ENCODE results near the gene EFHD1. TPM values are rescaled to one million over a fixed set of nuclear protein-coding genes. Genes with fewer than 3 reads are reported as not detected.

Gene EFHD1
- total and polyA plus RNA-seq, 2 experiments from 2014 or later: 3.4 to 6.4 TPM

DNA sequence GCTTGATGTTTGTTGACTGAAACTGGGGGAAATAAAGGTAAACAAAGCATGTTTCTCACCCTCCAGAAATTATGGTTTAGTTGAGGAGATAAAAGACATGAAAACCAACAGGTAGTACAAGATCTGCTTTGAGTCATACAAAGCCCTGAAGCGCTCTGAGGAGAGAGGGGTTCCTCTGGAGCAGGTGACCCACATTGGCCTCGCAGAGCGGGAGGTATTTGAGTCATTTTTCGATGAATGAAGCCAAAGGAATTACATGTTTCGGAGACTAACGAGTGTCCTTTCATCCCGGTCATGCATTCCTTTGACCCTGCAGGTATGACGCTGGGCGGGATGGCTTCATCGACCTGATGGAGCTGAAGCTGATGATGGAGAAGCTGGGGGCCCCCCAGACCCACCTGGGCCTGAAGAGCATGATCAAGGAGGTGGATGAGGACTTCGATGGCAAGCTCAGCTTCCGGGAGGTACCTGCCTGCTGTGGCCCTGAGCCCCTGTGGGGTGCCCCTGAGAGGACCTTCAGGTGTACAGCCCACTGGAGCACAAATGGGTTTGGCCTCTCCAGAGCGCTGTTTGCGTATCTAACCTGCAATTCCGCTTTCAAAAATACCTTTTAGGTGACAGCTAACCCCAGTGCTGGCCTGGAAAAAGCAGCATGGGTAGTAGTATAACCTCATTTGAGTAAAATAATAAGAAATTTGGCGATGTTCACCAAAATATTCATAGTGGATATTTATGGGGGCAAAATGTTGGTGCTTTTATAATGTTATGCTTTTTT lies 29.3 kb downstream of the EFHD1 start:
- Histone ChIP-seq H3K4me2 (no peak overlapping the region), H3K4me3 (no peak overlapping the region), H3K9me2 (ENCODE audit: insufficient read depth) (no peaks in the 10 kb centered on the region), H3K4me1 (ENCODE audit: insufficient read depth) (no peaks in the 10 kb centered on the region), H3K27ac (ENCODE audit: low read depth) (no peak overlapping the region), H2AFZ (no peak overlapping the region), H3F3A (replicated peaks; ENCODE audit: low read depth) (no peaks in the 10 kb centered on the region), H3K27me3 (ENCODE audit: insufficient read depth) (no peaks in the 10 kb centered on the region), H3K79me2 (replicated peaks; ENCODE audit: insufficient read depth) (no peaks in the 10 kb centered on the region), H3K36me3 (ENCODE audit: insufficient read depth) (no peaks in the 10 kb centered on the region), H4K20me1 (replicated peaks; ENCODE audit: insufficient read depth) (no peaks in the 10 kb centered on the region)
- ATAC-seq (no peak), DNase-seq (ENCODE audit: low spot score) (no peak)
- TF ChIP-seq EZH2phosphoT487 (IDR thresholded peaks at IDR 0.05; ENCODE audit: unreplicated experiment): no peak
- H3K36me3 Mint-ChIP-seq (ENCODE audit: low read depth): no peaks in the 10 kb centered on the region
- no peaks in the 10 kb centered on the region; the same call in 2 of the 3 replicates for H3K9me3 Mint-ChIP-seq
- no peak overlapping the region for H3K27ac Mint-ChIP-seq
- H3K27me3 Mint-ChIP-seq (ENCODE audit: insufficient read depth, low read depth, poor library complexity): peaks cover 2% of the 10 kb centered on the region
- H3K4me3 Mint-ChIP-seq: no peak overlapping the region
- no peaks in the 10 kb centered on the region; the same call in 2 of the 3 replicates for H3K4me1 Mint-ChIP-seq

DNA sequence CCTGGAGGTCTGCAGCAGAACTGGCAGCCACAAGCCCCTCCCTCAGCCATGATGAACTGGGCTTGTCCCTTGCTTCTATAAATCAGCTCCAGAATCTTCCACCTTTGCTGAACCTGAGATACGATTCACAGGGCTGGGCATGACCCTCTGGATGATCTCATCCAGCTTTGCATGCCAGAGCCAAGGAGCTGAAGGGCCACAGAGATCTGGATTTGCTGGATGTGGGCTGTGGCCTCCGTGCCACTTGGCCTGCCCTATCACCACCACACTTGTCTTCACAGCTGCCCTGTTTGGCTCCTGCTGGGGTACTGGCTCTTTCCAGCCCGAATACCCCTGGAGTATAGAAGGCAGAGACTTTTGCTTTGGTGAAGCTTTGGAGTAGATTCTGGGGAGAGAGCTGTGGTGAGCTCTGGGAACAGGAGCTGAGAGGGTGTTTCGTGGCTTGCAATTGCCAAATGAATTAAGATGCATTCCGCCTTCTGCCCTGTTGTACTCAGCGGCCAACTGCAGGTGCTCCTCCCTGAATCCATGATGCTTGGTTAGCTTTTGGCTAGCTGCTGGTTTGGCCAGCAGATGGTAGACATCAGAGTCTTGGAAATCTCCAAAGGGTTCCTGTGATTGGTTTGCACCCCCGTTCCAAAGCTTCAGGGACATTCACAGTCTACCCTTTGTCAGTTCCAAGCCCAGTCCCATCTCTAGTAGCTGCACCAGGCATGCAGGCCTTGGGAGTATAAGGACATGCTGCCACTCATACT lies 32.8 kb downstream of the EFHD1 start:
- Histone ChIP-seq H3K27me3 (ENCODE audit: insufficient read depth) (no peaks in the 10 kb centered on the region), H3K79me2 (replicated peaks; ENCODE audit: insufficient read depth) (no peaks in the 10 kb centered on the region), H3K4me2 (no peak overlapping the region), H3K27ac (ENCODE audit: low read depth) (no peak overlapping the region), H3F3A (replicated peaks; ENCODE audit: low read depth) (no peaks in the 10 kb centered on the region), H3K4me3 (no peak overlapping the region), H3K4me1 (ENCODE audit: insufficient read depth) (no peaks in the 10 kb centered on the region), H2AFZ (no peak overlapping the region), H3K9me2 (ENCODE audit: insufficient read depth) (no peaks in the 10 kb centered on the region), H3K36me3 (ENCODE audit: insufficient read depth) (no peaks in the 10 kb centered on the region), H4K20me1 (replicated peaks; ENCODE audit: insufficient read depth) (no peaks in the 10 kb centered on the region)
- DNase-seq (ENCODE audit: low spot score) (no peak), ATAC-seq (no peak)
- no peaks in the 10 kb centered on the region for H3K9me3 Mint-ChIP-seq
- H3K36me3 Mint-ChIP-seq (ENCODE audit: low read depth): no peaks in the 10 kb centered on the region
- H3K4me3 Mint-ChIP-seq: no peak overlapping the region
- H3K4me1 Mint-ChIP-seq: peaks cover 2% of the 10 kb centered on the region; the same call in 2 of the 3 replicates
- H3K27ac Mint-ChIP-seq: no peak overlapping the region
- H3K27me3 Mint-ChIP-seq (ENCODE audit: insufficient read depth, low read depth, poor library complexity): peaks cover 4% of the 10 kb centered on the region
- TF ChIP-seq, protein P1, sequence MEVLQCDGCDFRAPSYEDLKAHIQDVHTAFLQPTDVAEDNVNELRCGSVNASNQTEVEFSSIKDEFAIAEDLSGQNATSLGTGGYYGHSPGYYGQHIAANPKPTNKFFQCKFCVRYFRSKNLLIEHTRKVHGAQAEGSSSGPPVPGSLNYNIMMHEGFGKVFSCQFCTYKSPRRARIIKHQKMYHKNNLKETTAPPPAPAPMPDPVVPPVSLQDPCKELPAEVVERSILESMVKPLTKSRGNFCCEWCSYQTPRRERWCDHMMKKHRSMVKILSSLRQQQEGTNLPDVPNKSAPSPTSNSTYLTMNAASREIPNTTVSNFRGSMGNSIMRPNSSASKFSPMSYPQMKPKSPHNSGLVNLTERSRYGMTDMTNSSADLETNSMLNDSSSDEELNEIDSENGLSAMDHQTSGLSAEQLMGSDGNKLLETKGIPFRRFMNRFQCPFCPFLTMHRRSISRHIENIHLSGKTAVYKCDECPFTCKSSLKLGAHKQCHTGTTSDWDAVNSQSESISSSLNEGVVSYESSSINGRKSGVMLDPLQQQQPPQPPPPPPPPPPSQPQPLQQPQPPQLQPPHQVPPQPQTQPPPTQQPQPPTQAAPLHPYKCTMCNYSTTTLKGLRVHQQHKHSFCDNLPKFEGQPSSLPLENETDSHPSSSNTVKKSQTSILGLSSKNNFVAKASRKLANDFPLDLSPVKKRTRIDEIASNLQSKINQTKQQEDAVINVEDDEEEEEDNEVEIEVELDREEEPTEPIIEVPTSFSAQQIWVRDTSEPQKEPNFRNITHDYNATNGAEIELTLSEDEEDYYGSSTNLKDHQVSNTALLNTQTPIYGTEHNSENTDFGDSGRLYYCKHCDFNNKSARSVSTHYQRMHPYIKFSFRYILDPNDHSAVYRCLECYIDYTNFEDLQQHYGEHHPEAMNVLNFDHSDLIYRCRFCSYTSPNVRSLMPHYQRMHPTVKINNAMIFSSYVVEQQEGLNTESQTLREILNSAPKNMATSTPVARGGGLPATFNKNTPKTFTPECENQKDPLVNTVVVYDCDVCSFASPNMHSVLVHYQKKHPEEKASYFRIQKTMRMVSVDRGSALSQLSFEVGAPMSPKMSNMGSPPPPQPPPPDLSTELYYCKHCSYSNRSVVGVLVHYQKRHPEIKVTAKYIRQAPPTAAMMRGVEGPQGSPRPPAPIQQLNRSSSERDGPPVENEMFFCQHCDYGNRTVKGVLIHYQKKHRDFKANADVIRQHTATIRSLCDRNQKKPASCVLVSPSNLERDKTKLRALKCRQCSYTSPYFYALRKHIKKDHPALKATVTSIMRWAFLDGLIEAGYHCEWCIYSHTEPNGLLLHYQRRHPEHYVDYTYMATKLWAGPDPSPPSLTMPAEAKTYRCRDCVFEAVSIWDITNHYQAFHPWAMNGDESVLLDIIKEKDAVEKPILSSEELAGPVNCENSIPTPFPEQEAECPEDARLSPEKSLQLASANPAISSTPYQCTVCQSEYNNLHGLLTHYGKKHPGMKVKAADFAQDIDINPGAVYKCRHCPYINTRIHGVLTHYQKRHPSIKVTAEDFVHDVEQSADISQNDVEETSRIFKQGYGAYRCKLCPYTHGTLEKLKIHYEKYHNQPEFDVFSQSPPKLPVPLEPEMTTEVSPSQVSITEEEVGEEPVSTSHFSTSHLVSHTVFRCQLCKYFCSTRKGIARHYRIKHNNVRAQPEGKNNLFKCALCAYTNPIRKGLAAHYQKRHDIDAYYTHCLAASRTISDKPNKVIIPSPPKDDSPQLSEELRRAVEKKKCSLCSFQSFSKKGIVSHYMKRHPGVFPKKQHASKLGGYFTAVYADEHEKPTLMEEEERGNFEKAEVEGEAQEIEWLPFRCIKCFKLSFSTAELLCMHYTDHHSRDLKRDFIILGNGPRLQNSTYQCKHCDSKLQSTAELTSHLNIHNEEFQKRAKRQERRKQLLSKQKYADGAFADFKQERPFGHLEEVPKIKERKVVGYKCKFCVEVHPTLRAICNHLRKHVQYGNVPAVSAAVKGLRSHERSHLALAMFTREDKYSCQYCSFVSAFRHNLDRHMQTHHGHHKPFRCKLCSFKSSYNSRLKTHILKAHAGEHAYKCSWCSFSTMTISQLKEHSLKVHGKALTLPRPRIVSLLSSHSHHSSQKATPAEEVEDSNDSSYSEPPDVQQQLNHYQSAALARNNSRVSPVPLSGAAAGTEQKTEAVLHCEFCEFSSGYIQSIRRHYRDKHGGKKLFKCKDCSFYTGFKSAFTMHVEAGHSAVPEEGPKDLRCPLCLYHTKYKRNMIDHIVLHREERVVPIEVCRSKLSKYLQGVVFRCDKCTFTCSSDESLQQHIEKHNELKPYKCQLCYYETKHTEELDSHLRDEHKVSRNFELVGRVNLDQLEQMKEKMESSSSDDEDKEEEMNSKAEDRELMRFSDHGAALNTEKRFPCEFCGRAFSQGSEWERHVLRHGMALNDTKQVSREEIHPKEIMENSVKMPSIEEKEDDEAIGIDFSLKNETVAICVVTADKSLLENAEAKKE (CRISPR knock-in tag; IDR thresholded peaks at IDR 0.05): no peak
- TF ChIP-seq, protein P2, sequence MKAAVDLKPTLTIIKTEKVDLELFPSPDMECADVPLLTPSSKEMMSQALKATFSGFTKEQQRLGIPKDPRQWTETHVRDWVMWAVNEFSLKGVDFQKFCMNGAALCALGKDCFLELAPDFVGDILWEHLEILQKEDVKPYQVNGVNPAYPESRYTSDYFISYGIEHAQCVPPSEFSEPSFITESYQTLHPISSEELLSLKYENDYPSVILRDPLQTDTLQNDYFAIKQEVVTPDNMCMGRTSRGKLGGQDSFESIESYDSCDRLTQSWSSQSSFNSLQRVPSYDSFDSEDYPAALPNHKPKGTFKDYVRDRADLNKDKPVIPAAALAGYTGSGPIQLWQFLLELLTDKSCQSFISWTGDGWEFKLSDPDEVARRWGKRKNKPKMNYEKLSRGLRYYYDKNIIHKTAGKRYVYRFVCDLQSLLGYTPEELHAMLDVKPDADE (IDR thresholded peaks at IDR 0.05): no peak
- TF ChIP-seq, protein P3, sequence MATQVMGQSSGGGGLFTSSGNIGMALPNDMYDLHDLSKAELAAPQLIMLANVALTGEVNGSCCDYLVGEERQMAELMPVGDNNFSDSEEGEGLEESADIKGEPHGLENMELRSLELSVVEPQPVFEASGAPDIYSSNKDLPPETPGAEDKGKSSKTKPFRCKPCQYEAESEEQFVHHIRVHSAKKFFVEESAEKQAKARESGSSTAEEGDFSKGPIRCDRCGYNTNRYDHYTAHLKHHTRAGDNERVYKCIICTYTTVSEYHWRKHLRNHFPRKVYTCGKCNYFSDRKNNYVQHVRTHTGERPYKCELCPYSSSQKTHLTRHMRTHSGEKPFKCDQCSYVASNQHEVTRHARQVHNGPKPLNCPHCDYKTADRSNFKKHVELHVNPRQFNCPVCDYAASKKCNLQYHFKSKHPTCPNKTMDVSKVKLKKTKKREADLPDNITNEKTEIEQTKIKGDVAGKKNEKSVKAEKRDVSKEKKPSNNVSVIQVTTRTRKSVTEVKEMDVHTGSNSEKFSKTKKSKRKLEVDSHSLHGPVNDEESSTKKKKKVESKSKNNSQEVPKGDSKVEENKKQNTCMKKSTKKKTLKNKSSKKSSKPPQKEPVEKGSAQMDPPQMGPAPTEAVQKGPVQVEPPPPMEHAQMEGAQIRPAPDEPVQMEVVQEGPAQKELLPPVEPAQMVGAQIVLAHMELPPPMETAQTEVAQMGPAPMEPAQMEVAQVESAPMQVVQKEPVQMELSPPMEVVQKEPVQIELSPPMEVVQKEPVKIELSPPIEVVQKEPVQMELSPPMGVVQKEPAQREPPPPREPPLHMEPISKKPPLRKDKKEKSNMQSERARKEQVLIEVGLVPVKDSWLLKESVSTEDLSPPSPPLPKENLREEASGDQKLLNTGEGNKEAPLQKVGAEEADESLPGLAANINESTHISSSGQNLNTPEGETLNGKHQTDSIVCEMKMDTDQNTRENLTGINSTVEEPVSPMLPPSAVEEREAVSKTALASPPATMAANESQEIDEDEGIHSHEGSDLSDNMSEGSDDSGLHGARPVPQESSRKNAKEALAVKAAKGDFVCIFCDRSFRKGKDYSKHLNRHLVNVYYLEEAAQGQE (IDR thresholded peaks at IDR 0.05; ENCODE audit: unreplicated experiment): no peak
- no peak for TF ChIP-seq POLR2AphosphoS5 (IDR thresholded peaks at IDR 0.05; ENCODE audit: low read depth)
- TF ChIP-seq CREB1 (CRISPR knock-in tag; IDR thresholded peaks at IDR 0.05; ENCODE audit: low read depth): no peak
- no peak for TF ChIP-seq EZH2phosphoT487 (IDR thresholded peaks at IDR 0.05; ENCODE audit: unreplicated experiment)
- TF ChIP-seq ZNF114 (CRISPR knock-in tag; IDR thresholded peaks at IDR 0.05): no peak
- TF ChIP-seq NANOG (IDR thresholded peaks at IDR 0.05; ENCODE audit: borderline replicate concordance): no peak
- TF ChIP-seq STAT1 (IDR thresholded peaks at IDR 0.05; ENCODE audit: unreplicated experiment): no peak

Measured in GM23338 (cell line).